Measurements from ENCODE around the gene MEF2C. TPM values are rescaled to one million over a fixed set of nuclear protein-coding genes. Genes with fewer than 3 reads are reported as not detected.

Gene MEF2C
- polyA plus RNA-seq, 1 donor (not counting 4 experiments of a cell fraction or from before 2014, with no cell fraction given) = 0.10 TPM

DNA sequence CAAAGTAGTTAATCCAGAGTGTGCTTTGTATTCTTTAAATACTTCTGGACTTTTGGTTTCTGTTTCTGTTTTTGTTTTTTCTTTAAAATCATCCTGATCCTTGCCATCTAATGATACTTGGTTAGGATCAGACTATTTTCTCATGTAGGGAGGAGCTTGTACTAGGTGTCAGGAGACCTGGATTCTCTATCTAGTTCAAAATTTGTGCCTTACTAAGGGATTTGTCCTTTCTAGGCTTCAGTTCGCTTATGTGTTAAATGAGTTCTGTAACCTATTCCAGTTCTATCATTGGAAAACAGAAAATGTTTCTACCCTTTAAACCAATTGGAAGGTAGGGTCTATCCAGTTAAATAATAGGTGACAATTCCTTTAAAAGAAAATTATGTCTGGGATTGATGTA is 3.3 kb upstream of the MEF2C start:
- dilution Hi-C loops (cut with MboI; ENCODE audit: extremely low pct_ligation_motif_present, low sequenced_read_pairs) = no loop called here
- Histone ChIP-seq H3K4me3 (ENCODE audit: control insufficient read depth in 2 of 3, extremely low read depth in 1 of 3, insufficient read depth in 2 of 3, low read depth in 1 of 3, low read length in 3 of 3) (no peak overlapping the region), H3K9ac (ENCODE audit: control insufficient read depth, extremely low read depth, insufficient read depth, low read length) (no peak overlapping the region), H3K27me3 (ENCODE audit: control insufficient read depth, extremely low read depth, insufficient read depth, low read length) (peaks cover 42% of the 10 kb centered on the region), H3K9me3 (ENCODE audit: control insufficient read depth, low read depth, low read length) (no peaks in the 10 kb centered on the region), H3K4me2 (ENCODE audit: control insufficient read depth, extremely low read depth, insufficient read depth, low read depth, low read length) (no peak overlapping the region), H3K4me1 (ENCODE audit: control insufficient read depth, extremely low read depth, insufficient read depth, low read length) (peaks cover 12% of the 10 kb centered on the region), H2AFZ (ENCODE audit: control insufficient read depth, low read length) (no peak overlapping the region), H3K27ac (ENCODE audit: control insufficient read depth, insufficient read depth, low read length) (no peak overlapping the region), H3K79me2 (ENCODE audit: control insufficient read depth, insufficient read depth, low read length) (no peaks in the 10 kb centered on the region), H3K36me3 (ENCODE audit: control insufficient read depth in 2 of 2, extremely low read depth in 1 of 2, insufficient read depth in 2 of 2, low read length in 2 of 2) (no peaks in the 10 kb centered on the region), H3K9me1 (ENCODE audit: control insufficient read depth, extremely low read depth, insufficient read depth, low read length) (no peaks in the 10 kb centered on the region), H4K20me1 (ENCODE audit: control insufficient read depth, extremely low read depth, insufficient read depth, low read length) (no peaks in the 10 kb centered on the region)
- DNase-seq (ENCODE audit: low read depth, low spot score) (no peak), FAIRE-seq (no peak)
- TF ChIP-seq EZH2 (IDR thresholded peaks at IDR 0.05; ENCODE audit: low read length) = no peak
- TF ChIP-seq, protein P1, sequence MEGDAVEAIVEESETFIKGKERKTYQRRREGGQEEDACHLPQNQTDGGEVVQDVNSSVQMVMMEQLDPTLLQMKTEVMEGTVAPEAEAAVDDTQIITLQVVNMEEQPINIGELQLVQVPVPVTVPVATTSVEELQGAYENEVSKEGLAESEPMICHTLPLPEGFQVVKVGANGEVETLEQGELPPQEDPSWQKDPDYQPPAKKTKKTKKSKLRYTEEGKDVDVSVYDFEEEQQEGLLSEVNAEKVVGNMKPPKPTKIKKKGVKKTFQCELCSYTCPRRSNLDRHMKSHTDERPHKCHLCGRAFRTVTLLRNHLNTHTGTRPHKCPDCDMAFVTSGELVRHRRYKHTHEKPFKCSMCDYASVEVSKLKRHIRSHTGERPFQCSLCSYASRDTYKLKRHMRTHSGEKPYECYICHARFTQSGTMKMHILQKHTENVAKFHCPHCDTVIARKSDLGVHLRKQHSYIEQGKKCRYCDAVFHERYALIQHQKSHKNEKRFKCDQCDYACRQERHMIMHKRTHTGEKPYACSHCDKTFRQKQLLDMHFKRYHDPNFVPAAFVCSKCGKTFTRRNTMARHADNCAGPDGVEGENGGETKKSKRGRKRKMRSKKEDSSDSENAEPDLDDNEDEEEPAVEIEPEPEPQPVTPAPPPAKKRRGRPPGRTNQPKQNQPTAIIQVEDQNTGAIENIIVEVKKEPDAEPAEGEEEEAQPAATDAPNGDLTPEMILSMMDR (optimal IDR thresholded peaks at IDR 0.05 in 1 of 3, IDR thresholded peaks at IDR 0.05 in 1 of 3, conservative IDR thresholded peaks at IDR 0.05 in 1 of 3; ENCODE audit: extremely low read depth in 1 of 3, insufficient read depth in 2 of 3, low read length in 3 of 3) = no peak

DNA sequence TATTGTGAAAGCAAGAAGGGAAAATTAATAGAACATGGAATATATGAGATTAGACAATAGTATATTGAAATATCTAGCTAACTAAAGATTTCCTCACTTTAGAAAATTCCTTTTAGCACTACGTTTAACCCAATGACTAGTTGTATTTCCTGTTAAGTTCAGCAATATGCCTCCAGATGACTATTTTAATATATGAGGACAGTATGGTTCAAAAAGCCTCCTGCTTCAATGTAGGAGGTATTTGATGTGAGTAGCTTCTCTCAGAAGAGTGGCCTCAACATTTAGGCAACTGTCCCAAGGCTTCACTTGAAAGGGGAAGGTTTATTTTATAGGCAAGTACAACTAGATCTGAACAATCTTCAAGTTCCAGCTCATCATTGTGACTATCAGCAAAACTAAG is 2.0 kb upstream of the MEF2C start:
- Histone ChIP-seq H3K27ac (ENCODE audit: control insufficient read depth, insufficient read depth, low read length) (no peak overlapping the region), H3K9me3 (ENCODE audit: control insufficient read depth, low read depth, low read length) (no peaks in the 10 kb centered on the region), H3K4me1 (ENCODE audit: control insufficient read depth, extremely low read depth, insufficient read depth, low read length) (peaks cover 12% of the 10 kb centered on the region), H3K36me3 (ENCODE audit: control insufficient read depth in 2 of 2, extremely low read depth in 1 of 2, insufficient read depth in 2 of 2, low read length in 2 of 2) (no peaks in the 10 kb centered on the region), H2AFZ (ENCODE audit: control insufficient read depth, low read length) (no peak overlapping the region), H3K27me3 (ENCODE audit: control insufficient read depth, extremely low read depth, insufficient read depth, low read length) (peaks cover 39% of the 10 kb centered on the region), H4K20me1 (ENCODE audit: control insufficient read depth, extremely low read depth, insufficient read depth, low read length) (no peaks in the 10 kb centered on the region), H3K79me2 (ENCODE audit: control insufficient read depth, insufficient read depth, low read length) (no peaks in the 10 kb centered on the region), H3K4me3 (ENCODE audit: control insufficient read depth in 2 of 3, extremely low read depth in 1 of 3, insufficient read depth in 2 of 3, low read depth in 1 of 3, low read length in 3 of 3) (no peak overlapping the region), H3K9me1 (ENCODE audit: control insufficient read depth, extremely low read depth, insufficient read depth, low read length) (no peaks in the 10 kb centered on the region), H3K4me2 (ENCODE audit: control insufficient read depth, extremely low read depth, insufficient read depth, low read depth, low read length) (no peak overlapping the region), H3K9ac (ENCODE audit: control insufficient read depth, extremely low read depth, insufficient read depth, low read length) (no peak overlapping the region)
- DNase-seq (ENCODE audit: low read depth, low spot score) (no peak), FAIRE-seq (no peak)
- dilution Hi-C loops (cut with MboI; ENCODE audit: extremely low pct_ligation_motif_present, low sequenced_read_pairs) = no loop called here
- no peak for TF ChIP-seq EZH2 (IDR thresholded peaks at IDR 0.05; ENCODE audit: low read length)
- TF ChIP-seq, protein P1 (optimal IDR thresholded peaks at IDR 0.05 in 1 of 3, IDR thresholded peaks at IDR 0.05 in 1 of 3, conservative IDR thresholded peaks at IDR 0.05 in 1 of 3; ENCODE audit: extremely low read depth in 1 of 3, insufficient read depth in 2 of 3, low read length in 3 of 3) = no peak

Measured in keratinocyte (primary cell).